Measurements from ENCODE around the gene GTF3C2.

DNA sequence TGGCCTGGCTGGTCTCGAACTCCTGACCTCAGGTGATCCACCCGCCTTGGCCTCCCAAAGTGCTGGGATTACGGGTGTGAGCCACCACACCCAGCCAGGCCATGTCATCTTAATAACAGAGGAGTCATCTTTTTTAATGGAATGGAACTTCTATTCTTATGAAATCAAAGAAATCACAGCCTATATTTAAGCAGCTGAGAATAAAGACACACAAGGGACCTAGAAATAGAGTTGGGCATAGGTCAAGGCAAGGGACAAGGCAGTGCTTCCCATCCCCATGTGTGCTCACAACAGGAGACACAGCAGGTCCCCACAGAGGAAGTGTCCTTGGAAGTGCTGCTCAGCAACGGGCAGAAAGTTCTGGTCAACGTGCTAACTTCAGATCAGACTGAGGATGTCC, 17.0 kb upstream of the GTF3C2 start:
- TF ChIP-seq, protein P1, sequence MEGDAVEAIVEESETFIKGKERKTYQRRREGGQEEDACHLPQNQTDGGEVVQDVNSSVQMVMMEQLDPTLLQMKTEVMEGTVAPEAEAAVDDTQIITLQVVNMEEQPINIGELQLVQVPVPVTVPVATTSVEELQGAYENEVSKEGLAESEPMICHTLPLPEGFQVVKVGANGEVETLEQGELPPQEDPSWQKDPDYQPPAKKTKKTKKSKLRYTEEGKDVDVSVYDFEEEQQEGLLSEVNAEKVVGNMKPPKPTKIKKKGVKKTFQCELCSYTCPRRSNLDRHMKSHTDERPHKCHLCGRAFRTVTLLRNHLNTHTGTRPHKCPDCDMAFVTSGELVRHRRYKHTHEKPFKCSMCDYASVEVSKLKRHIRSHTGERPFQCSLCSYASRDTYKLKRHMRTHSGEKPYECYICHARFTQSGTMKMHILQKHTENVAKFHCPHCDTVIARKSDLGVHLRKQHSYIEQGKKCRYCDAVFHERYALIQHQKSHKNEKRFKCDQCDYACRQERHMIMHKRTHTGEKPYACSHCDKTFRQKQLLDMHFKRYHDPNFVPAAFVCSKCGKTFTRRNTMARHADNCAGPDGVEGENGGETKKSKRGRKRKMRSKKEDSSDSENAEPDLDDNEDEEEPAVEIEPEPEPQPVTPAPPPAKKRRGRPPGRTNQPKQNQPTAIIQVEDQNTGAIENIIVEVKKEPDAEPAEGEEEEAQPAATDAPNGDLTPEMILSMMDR (IDR thresholded peaks at IDR 0.05), result no peak
- no peak for TF ChIP-seq POLR2A (IDR thresholded peaks at IDR 0.05)

Measured in breast epithelium (tissue), 3 donors.